Adrenal gland (tissue), 12 donors: ENCODE data around the gene CD160. TPM values are rescaled to one million over a fixed set of nuclear protein-coding genes. Genes with fewer than 3 reads are reported as not detected.
A peak's percentile ranks its signal among the peaks of the same experiment; 100 is the strongest.
"Not testable (repeated sequence)": the region's sequence is repeated elsewhere in the genome, so short reads cannot be mapped to it uniquely, and the experiment has no call there.

Experiments used
- DNase-seq, 7 donors: peaks; one replicate each; pipeline ENCODE4 v3.0.0-alpha.2; 2019 to 2020
- H3K27ac ChIP-seq, 5 donors: fragments of 200-600 bp; sonication (generic) in 4 of 5; 1 replicate in 3 of 5; 2 replicates in 2 of 5; pipeline versions ENCODE4 v1.5.1 to v1.8.0; 2016 to 2020; ENCODE audit warnings: mild to moderate bottlenecking in 1 of 5
- H3K27me3 ChIP-seq: fragments of 200-600 bp; 2 replicates; pipeline ENCODE4 v1.8.0; 2021
- H3K36me3 ChIP-seq, 2 donors: fragments of 200-600 bp; replicated peaks in 1 of 2; 1 replicate in 1 of 2; 2 replicates in 1 of 2; pipeline versions ENCODE4 v1.5.1 to v1.8.0; 2018 to 2022
- H3K4me1 ChIP-seq, 2 donors: fragments of 200-600 bp; replicated peaks in 1 of 2; 1 replicate in 1 of 2; 2 replicates in 1 of 2; pipeline versions ENCODE4 v1.5.1 to v1.8.0; 2018 to 2021
- H3K4me3 ChIP-seq, 4 donors: fragments of 200-600 bp; sonication (generic) in 3 of 4; one replicate each; pipeline ENCODE4 v1.5.1; 2016 to 2018
- H3K9me3 ChIP-seq, 3 donors: fragments of 200-600 bp; sonication (generic) in 1 of 3; replicated peaks in 1 of 3; 1 replicate in 2 of 3; 2 replicates in 1 of 3; pipeline versions ENCODE4 v1.5.1 to v1.8.0; 2016 to 2021
- POLR2A ChIP-seq, 2 donors: fragments of 450-650 bp; IDR thresholded peaks; one replicate each; pipeline ENCODE4 v1.6.1; 2017; ENCODE audit warnings: antibody characterized with exemption in 2 of 2, mild to moderate bottlenecking in 2 of 2, moderate library complexity in 1 of 2
- WGBS, 4 donors: extraction: QIAGEN DNeasy Blood & Tissue Kit in 2 of 4; methylation state at CpG; one replicate each; pipeline versions ENCODE4 v1.1.5 to v1.1.7; 2013 to 2017; 5-methylcytosine and 5-hydroxymethylcytosine counted together
- intact Hi-C, 2 donors: fragments of 100-400 bp; cut with DNase I; formaldehyde crosslinking; loops; one replicate each; pipeline versions ENCODE4 v1.14.1 to v1.15.0; 2022 to 2023
- polyA plus RNA-seq, 3 donors: library from polyadenylated mRNA; stranded (reverse); fragments of 200-250 nt in 2 of 3; fragments of 350-450 nt in 1 of 3; fragmentation: Illumina TruSeq in 1 of 3; extraction: RNeasy Lipid Tissue Mini Kit (QIAGEN cat#74804) in 1 of 3; gene quantifications; one replicate each; pipeline ENCODE4 v1.2.3, GENCODE V29; 2013 to 2014
- total RNA-seq, 9 donors: library from RNA; depleted of rRNA in 4 of 9; stranded (reverse); fragments of >200 nt in 4 of 9; fragments of 120-200 nt in 1 of 9; fragmentation: NEBNext Ultra II Directional in 1 of 9; extraction: Animal tissue kit (Norgen Biotek cat#: 25700) in 1 of 9; gene quantifications; one replicate each; pipeline versions ENCODE4 v1.1.0 to v1.2.4, GENCODE V29; 2013 to 2023
- TF ChIP-seq, protein P1 (sequence below), 6 experiments: fragments of 450-650 bp in 4 of 6; fragments of 200-600 bp in 2 of 6; sonication (generic) in 1 of 6; IDR thresholded peaks; 1 replicate in 5 of 6; 2 replicates in 1 of 6; pipeline versions ENCODE4 v1.5.1 to v1.8.0; 2016 to 2021; ENCODE audit warnings: antibody characterized with exemption in 6 of 6, mild to moderate bottlenecking in 2 of 6, moderate library complexity in 1 of 6
- donor health status: healthy with polysubstance abuse.
- donor health status: Bipolar disorder and iron deficiency.
- donor health status: DM: yes; HTN: yes; CAD: no.
- donor health status: DM: no; HTN: no; CAD: no.
- donor health status: DM: no; HTN: no; CAD: no.
- donor health status: DM: yes; HTN: yes; CAD: no.

Gene CD160
- total and polyA plus RNA-seq, 12 donors, result 0.10 to 0.48 (median 0.22) TPM; not detected in 7

- TF ChIP-seq, protein P1, sequence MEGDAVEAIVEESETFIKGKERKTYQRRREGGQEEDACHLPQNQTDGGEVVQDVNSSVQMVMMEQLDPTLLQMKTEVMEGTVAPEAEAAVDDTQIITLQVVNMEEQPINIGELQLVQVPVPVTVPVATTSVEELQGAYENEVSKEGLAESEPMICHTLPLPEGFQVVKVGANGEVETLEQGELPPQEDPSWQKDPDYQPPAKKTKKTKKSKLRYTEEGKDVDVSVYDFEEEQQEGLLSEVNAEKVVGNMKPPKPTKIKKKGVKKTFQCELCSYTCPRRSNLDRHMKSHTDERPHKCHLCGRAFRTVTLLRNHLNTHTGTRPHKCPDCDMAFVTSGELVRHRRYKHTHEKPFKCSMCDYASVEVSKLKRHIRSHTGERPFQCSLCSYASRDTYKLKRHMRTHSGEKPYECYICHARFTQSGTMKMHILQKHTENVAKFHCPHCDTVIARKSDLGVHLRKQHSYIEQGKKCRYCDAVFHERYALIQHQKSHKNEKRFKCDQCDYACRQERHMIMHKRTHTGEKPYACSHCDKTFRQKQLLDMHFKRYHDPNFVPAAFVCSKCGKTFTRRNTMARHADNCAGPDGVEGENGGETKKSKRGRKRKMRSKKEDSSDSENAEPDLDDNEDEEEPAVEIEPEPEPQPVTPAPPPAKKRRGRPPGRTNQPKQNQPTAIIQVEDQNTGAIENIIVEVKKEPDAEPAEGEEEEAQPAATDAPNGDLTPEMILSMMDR (IDR thresholded peaks at IDR 0.05), result no peak
- TF ChIP-seq POLR2A (IDR thresholded peaks at IDR 0.05), result peak in 1 of 2 donors; percentile 19
- Histone ChIP-seq H3K4me1 (peaks cover 6 to 16% of the 10 kb centered on the region in 2 donors), H3K27ac (peak overlapping the region in 4 of 5 donors; percentile 52 to 84 (median 70)), H3K36me3 (no peaks in the 10 kb centered on the region), H3K4me3 (no peak overlapping the region), H3K9me3 (no peaks in the 10 kb centered on the region), H3K27me3 (no peaks in the 10 kb centered on the region)
- 38 to 53% (median 40%) methylated on average over 5 to 6 of the region's 6 CpGs for WGBS, 4 donors
- peak; percentile 79 to 94 (median 91) for DNase-seq
- intact Hi-C loops, result no loop called here
Measured at GRCh38 chr1:145714524-145715111, 4.7 kb upstream of the CD160 start.

GRCh38 chr1:145716641-145717345, 2.5 kb upstream of the CD160 start:
- intact Hi-C loops, result no loop called here
- no peak for DNase-seq
- H3K9me3 ChIP-seq, result no peaks in the 10 kb centered on the region
- no peak overlapping the region for H3K4me3 ChIP-seq
- WGBS, 4 donors, result 77 to 87% (median 78%) methylated on average over 10 of the region's 10 CpGs
- H3K36me3 ChIP-seq, result no peaks in the 10 kb centered on the region
- H3K27ac ChIP-seq, result no peak overlapping the region
- no peaks in the 10 kb centered on the region for H3K27me3 ChIP-seq
- TF ChIP-seq, protein P1 (IDR thresholded peaks at IDR 0.05), result no peak
- TF ChIP-seq POLR2A (IDR thresholded peaks at IDR 0.05), result no peak
- peaks cover 6 to 27% of the 10 kb centered on the region in 2 donors for H3K4me1 ChIP-seq

DNA sequence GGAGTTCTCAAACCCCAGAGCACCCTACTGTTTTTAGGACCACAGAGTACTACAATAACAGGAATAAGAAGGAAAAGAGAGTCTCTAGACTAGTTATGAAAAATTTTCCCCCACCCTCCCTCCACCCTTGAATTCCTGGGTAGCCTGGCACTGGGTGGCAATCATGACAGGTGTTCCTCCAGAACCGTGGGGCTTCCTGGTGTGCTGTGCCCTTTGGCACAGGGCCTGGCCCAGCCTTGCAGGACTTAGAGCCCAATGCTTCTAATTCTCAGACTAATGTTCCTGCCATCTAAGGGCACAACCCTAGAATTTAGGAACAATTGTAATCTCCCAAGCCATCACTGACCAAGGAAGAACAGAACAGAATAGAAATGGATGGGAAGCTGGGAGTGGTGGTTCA, 1.5 kb upstream of the CD160 start:
- intact Hi-C loops, result no loop called here
- no peak overlapping the region for H3K4me3 ChIP-seq

DNA sequence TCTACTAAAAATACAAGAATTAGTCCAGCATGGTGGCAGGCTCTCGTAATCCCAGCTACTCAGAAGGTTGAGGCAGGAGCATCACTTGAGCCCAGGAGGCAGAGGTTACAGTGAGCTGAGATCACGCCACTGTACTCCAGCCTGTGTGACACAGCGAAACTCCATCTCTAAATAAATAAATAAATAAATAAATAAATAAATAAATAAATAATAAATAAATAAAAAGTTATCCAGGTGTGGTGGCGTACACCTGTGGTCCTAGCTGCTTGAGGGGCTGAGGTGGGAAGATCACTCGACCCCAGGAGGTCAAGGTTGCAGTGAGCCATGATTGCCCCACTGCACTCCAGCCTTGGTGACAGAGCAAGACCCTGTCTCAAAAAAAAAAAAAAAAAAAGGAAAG, 834 bp upstream of the CD160 start:
- H3K36me3 ChIP-seq, H3K27ac ChIP-seq, DNase-seq, H3K9me3 ChIP-seq, H3K4me3 ChIP-seq, H3K27me3 ChIP-seq, intact Hi-C loops: not testable (repeated sequence)
- WGBS, 4 donors, result 89 to 91% (median 89%) methylated on average over 5 of the region's 5 CpGs
- H3K4me1 ChIP-seq, result peaks cover 6 to 26% of the 10 kb centered on the region in 2 donors

More for the DNA sequence above, 1.5 kb upstream of the CD160 start:
- Histone ChIP-seq H3K27me3 (no peaks in the 10 kb centered on the region), H3K27ac (no peak overlapping the region), H3K9me3 (no peaks in the 10 kb centered on the region), H3K4me1 (peaks cover 6 to 27% of the 10 kb centered on the region in 2 donors), H3K36me3 (no peaks in the 10 kb centered on the region)
- WGBS, 4 donors, result 50 to 70% (median 61%) methylated on average over 1 of the region's 1 CpG
- TF ChIP-seq, protein P1 (IDR thresholded peaks at IDR 0.05), result no peak
- DNase-seq, result no peak

- Histone ChIP-seq H3K4me1 (peaks cover 0 to 11% of the 10 kb centered on the region in 2 donors), H3K27me3 (no peaks in the 10 kb centered on the region), H3K4me3 (no peak overlapping the region), H3K27ac (no peak overlapping the region), H3K36me3 (no peaks in the 10 kb centered on the region), H3K9me3 (no peaks in the 10 kb centered on the region)
- intact Hi-C loops, result no loop called here
- no peak for DNase-seq
- no peak for TF ChIP-seq POLR2A (IDR thresholded peaks at IDR 0.05)
- TF ChIP-seq, protein P1 (IDR thresholded peaks at IDR 0.05), result no peak
- WGBS, 4 donors, result 44 to 53% (median 52%) methylated on average over 4 to 5 of the region's 5 CpGs
Measured at GRCh38 chr1:145720556-145720877, 1.2 kb downstream of the CD160 start.
